IMR-90 (cell line): ENCODE data around the gene SLF1. TPM values are rescaled to one million over a fixed set of nuclear protein-coding genes. Genes with fewer than 3 reads are reported as not detected.
"Not testable (repeated sequence)": the region's sequence is repeated elsewhere in the genome, so short reads cannot be mapped to it uniquely, and the experiment has no call there.

Source experiments
- ATAC-seq: fragments of 200-7000 bp; cut with Tn5 transposase; 2 replicates; pipeline ENCODE4 v1.9.1; 2020; ENCODE audit warnings: low read depth, mild to moderate bottlenecking, moderate library complexity
- BruUV-seq: library from RNA; stranded (reverse); fragments of 400-500 nt; replicated peaks from 2 replicates; lab custom pipeline; 2021; lab: Mats Ljungman, UMichigan
- CTCF ChIA-PET: fragments of 300-600 bp; formaldehyde crosslinking; extraction: SDS; loops from one replicate; lab custom pipeline; 2021; ENCODE audit warnings: antibody characterized with exemption; lab: Yijun Ruan, JAX
- POLR2A ChIA-PET: fragments of 300-600 bp; sonication (Branson Sonifier 250); formaldehyde crosslinking; loops from one replicate; lab custom pipeline; 2022; ENCODE audit warnings: antibody characterized with exemption; ENCODE audit not compliant: unreplicated experiment; lab: Charles Lee
- DNase-seq: peaks from one replicate; pipeline ENCODE4 v3.0.0; 2013
- H2AFZ ChIP-seq: replicated peaks from 2 replicates; pipeline ENCODE3; 2013; ENCODE audit warnings: low read length, mild to moderate bottlenecking; ENCODE audit not compliant: poor library complexity
- H2AK5ac ChIP-seq: 2 replicates; pipeline ENCODE4 v1.6.1; 2013; ENCODE audit warnings: low read depth, low read length, inconsistent platforms
- H2AK9ac ChIP-seq: replicated peaks from 2 replicates; pipeline ENCODE3; 2013; ENCODE audit warnings: mild to moderate bottlenecking, low read depth, low read length, moderate library complexity; ENCODE audit not compliant: poor library complexity
- H2BK120ac ChIP-seq: 2 replicates; pipeline ENCODE4 v1.6.1; 2013; ENCODE audit warnings: low read depth, low read length, inconsistent platforms
- H2BK15ac ChIP-seq: 3 replicates; pipeline ENCODE4 v1.6.1; 2013; ENCODE audit warnings: low read depth, low read length, inconsistent platforms
- H2BK20ac ChIP-seq: 2 replicates; pipeline ENCODE4 v1.6.1; 2013; ENCODE audit warnings: low read depth, mild to moderate bottlenecking, inconsistent platforms, low read length, moderate library complexity
- H2BK5ac ChIP-seq: 2 replicates; pipeline ENCODE4 v1.6.1; 2013; ENCODE audit warnings: mild to moderate bottlenecking, low read depth, low read length, inconsistent platforms; ENCODE audit not compliant: poor library complexity, severe bottlenecking
- H3K14ac ChIP-seq: replicated peaks from 2 replicates; pipeline ENCODE4 v1.6.1; 2013; ENCODE audit warnings: low read depth, low read length, inconsistent platforms
- H3K18ac ChIP-seq: 2 replicates; pipeline ENCODE4 v1.6.1; 2013; ENCODE audit warnings: low read depth, low read length, control low read depth
- H3K23ac ChIP-seq: 2 replicates; pipeline ENCODE4 v1.6.1; 2013; ENCODE audit warnings: low read depth, low read length, inconsistent platforms
- H3K27ac ChIP-seq: 2 replicates; pipeline ENCODE4 v1.5.1; 2013; ENCODE audit warnings: mild to moderate bottlenecking, control low read depth, low read length; ENCODE audit not compliant: insufficient read depth
- H3K27me3 ChIP-seq: 2 replicates; pipeline ENCODE4 v1.6.1; 2013; ENCODE audit warnings: low read length; ENCODE audit not compliant: control insufficient read depth, insufficient read depth
- H3K36me3 ChIP-seq: 2 replicates; pipeline ENCODE4 v1.6.1; 2013; ENCODE audit warnings: low read length, mixed read lengths; ENCODE audit not compliant: control insufficient read depth, insufficient read depth
- H3K4ac ChIP-seq: 2 replicates; pipeline ENCODE4 v1.6.1; 2013; ENCODE audit warnings: low read depth, low read length, inconsistent platforms
- H3K4me1 ChIP-seq: 2 replicates; pipeline ENCODE4 v1.6.1; 2013; ENCODE audit warnings: low read length, mixed read lengths; ENCODE audit not compliant: control insufficient read depth, insufficient read depth
- H3K4me2 ChIP-seq: 2 replicates; pipeline ENCODE4 v1.6.1; 2013; ENCODE audit warnings: low read depth, mild to moderate bottlenecking, control low read depth, low read length, moderate library complexity
- H3K4me3 ChIP-seq: 2 replicates; pipeline ENCODE4 v1.5.1; 2013; ENCODE audit warnings: low read depth, mild to moderate bottlenecking, control low read depth, low read length, moderate library complexity; ENCODE audit not compliant: insufficient read depth
- H3K56ac ChIP-seq: 2 replicates; pipeline ENCODE4 v1.6.1; 2013; ENCODE audit warnings: low read length, inconsistent platforms; ENCODE audit not compliant: insufficient read depth; ENCODE audit errors: extremely low read depth
- H3K79me1 ChIP-seq, 2 experiments: 2 replicates each; pipeline ENCODE4 v1.6.1; 2013; ENCODE audit warnings: low read length in 2 of 2, inconsistent platforms in 1 of 2, low read depth in 1 of 2
- H3K9ac ChIP-seq: 2 replicates; pipeline ENCODE4 v1.6.1; 2013; ENCODE audit warnings: low read depth, low read length, control low read depth
- H3K9me1 ChIP-seq: 2 replicates; pipeline ENCODE4 v1.6.1; 2013; ENCODE audit warnings: low read length, inconsistent platforms; ENCODE audit not compliant: insufficient read depth
- H3K9me3 ChIP-seq: 2 replicates; pipeline ENCODE4 v1.6.1; 2013; ENCODE audit warnings: low read length; ENCODE audit not compliant: control insufficient read depth, insufficient read depth
- H4K20me1 ChIP-seq: 2 replicates; pipeline ENCODE4 v1.6.1; 2013; ENCODE audit warnings: low read length, inconsistent platforms; ENCODE audit not compliant: insufficient read depth
- H4K5ac ChIP-seq: 2 replicates; pipeline ENCODE4 v1.6.1; 2013; ENCODE audit warnings: mild to moderate bottlenecking, low read depth, low read length, control low read depth
- H4K8ac ChIP-seq, 2 experiments: 2 replicates each; pipeline ENCODE4 v1.6.1; 2013; ENCODE audit warnings: low read depth in 2 of 2, low read length in 2 of 2, control low read depth in 1 of 2, inconsistent platforms in 1 of 2
- H4K91ac ChIP-seq: 2 replicates; pipeline ENCODE4 v1.6.1; 2013; ENCODE audit warnings: low read depth, low read length, inconsistent platforms; ENCODE audit not compliant: insufficient read depth
- WGBS, 2 experiments: methylation state at CpG; one replicate each; pipeline versions ENCODE4 v1.1.5 to v1.1.7; 2013; ENCODE audit warnings: missing lambda C conversion rate in 2 of 2; ENCODE audit not compliant: insufficient read length in 1 of 2; ENCODE audit errors: extremely low coverage in 2 of 2; 5-methylcytosine and 5-hydroxymethylcytosine counted together
- dilution Hi-C: fragments of 300-500 bp; cut with HindIII; formaldehyde crosslinking; loops from one replicate; pipeline ENCODE4 v1.14.3; 2018; ENCODE audit warnings: low sequenced_read_pairs; ENCODE audit not compliant: unreplicated experiment
- in situ Hi-C: fragments of 300-500 bp; cut with MboI; formaldehyde crosslinking; loops from 3 replicates; pipeline ENCODE4 v1.14.3; 2019; ENCODE audit warnings: low sequenced_read_pairs, inconsistent platforms, mixed read lengths
- intact Hi-C: fragments of 100-400 bp; cut with micrococcal nuclease; formaldehyde crosslinking; loops from 2 replicates; pipeline ENCODE4 v1.10.0; 2022
- polyA plus RNA-seq, 3 experiments: library from polyadenylated mRNA; depleted of rRNA; stranded (reverse); fragments of >200 nt; gene quantifications; 2 replicates each; pipeline ENCODE4 v1.2.3, GENCODE V29; 2012; ENCODE audit warnings: low replicate concordance in 1 of 3
- total RNA-seq: library from RNA; depleted of rRNA; stranded (reverse); fragments of >200 nt; gene quantifications from 2 replicates; pipeline ENCODE4 v1.2.3, GENCODE V29; 2012

Gene SLF1
- total and polyA plus RNA-seq, 2 of the 4 experiments (the other 2 are of a cell fraction), result 1.9 to 3.4 TPM

- H4K20me1 ChIP-seq, H4K5ac ChIP-seq, BruUV-seq, H2AK9ac ChIP-seq, H3K9me1 ChIP-seq, DNase-seq, H3K56ac ChIP-seq, H2BK120ac ChIP-seq, H3K4ac ChIP-seq, H3K4me2 ChIP-seq, H3K27ac ChIP-seq, H3K9me3 ChIP-seq, H2BK20ac ChIP-seq, H4K91ac ChIP-seq, H3K4me1 ChIP-seq, H3K18ac ChIP-seq, dilution Hi-C loops, CTCF ChIA-PET, H3K4me3 ChIP-seq, in situ Hi-C loops, H3K9ac ChIP-seq, H3K27me3 ChIP-seq, ATAC-seq, H3K14ac ChIP-seq, H2BK15ac ChIP-seq, H2AFZ ChIP-seq, H2BK5ac ChIP-seq, H3K23ac ChIP-seq, POLR2A ChIA-PET, H3K36me3 ChIP-seq, H4K8ac ChIP-seq, intact Hi-C loops, H2AK5ac ChIP-seq, H3K79me1 ChIP-seq: not testable (repeated sequence)
- WGBS, 2 experiments, result no CpG with 5 or more reads among the region's 1 CpG
Observed at GRCh38 chr5:94573349-94573748, 45.1 kb upstream of the SLF1 start.
